ENCODE results near the gene EGFR.

DNA sequence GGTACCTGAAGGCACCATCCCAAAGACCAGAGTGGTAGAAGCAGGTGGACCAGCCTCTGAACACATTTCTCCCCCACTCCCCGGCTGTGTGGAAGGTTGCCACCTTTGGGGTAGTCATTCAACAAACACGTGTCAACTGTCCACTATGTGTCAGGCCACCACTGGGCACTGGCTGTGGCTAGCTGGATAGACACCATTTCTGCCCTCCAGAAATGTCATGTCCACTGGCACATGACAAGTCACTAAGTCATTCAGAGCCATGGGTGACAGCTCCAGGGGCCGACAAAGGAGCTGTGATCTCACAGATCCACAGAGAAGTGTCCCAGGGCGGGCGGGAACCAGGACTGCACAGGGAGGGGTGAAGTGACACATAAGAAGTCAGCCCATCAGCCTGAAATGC, 99.6 kb downstream of the EGFR start:
- TF ChIP-seq POLR2A (IDR thresholded peaks at IDR 0.05), result no peak
- TF ChIP-seq, protein P1, sequence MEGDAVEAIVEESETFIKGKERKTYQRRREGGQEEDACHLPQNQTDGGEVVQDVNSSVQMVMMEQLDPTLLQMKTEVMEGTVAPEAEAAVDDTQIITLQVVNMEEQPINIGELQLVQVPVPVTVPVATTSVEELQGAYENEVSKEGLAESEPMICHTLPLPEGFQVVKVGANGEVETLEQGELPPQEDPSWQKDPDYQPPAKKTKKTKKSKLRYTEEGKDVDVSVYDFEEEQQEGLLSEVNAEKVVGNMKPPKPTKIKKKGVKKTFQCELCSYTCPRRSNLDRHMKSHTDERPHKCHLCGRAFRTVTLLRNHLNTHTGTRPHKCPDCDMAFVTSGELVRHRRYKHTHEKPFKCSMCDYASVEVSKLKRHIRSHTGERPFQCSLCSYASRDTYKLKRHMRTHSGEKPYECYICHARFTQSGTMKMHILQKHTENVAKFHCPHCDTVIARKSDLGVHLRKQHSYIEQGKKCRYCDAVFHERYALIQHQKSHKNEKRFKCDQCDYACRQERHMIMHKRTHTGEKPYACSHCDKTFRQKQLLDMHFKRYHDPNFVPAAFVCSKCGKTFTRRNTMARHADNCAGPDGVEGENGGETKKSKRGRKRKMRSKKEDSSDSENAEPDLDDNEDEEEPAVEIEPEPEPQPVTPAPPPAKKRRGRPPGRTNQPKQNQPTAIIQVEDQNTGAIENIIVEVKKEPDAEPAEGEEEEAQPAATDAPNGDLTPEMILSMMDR (IDR thresholded peaks at IDR 0.05), result no peak
